H9 (cell line): Measurements from ENCODE around the gene AJUBA. TPM values are rescaled to one million over a fixed set of nuclear protein-coding genes. Genes with fewer than 3 reads are reported as not detected.

ENCODE experiments used
- DNase-seq: peaks from one replicate; pipeline ENCODE4 v3.0.0-alpha.2; 2017
- H2AFZ ChIP-seq: one replicate; pipeline ENCODE4 v1.6.1; 2013; ENCODE audit warnings: mild to moderate bottlenecking, low read length, control low read depth, moderate library complexity
- H2AK5ac ChIP-seq: 2 replicates; pipeline ENCODE4 v1.6.1; 2013; ENCODE audit warnings: low read length, control low read depth, mixed read lengths; ENCODE audit not compliant: insufficient read length
- H2BK120ac ChIP-seq: one replicate; pipeline ENCODE4 v1.6.1; 2013; ENCODE audit warnings: low read depth, mild to moderate bottlenecking, low read length, control low read depth, inconsistent platforms; ENCODE audit not compliant: poor library complexity, severe bottlenecking
- H2BK12ac ChIP-seq: 2 replicates; pipeline ENCODE4 v1.6.1; 2013; ENCODE audit warnings: low read length, control low read depth, mixed read lengths, low read depth; ENCODE audit not compliant: insufficient read length
- H2BK15ac ChIP-seq: 2 replicates; pipeline ENCODE4 v1.6.1; 2013; ENCODE audit warnings: low read depth, low read length, control low read depth
- H2BK20ac ChIP-seq: one replicate; pipeline ENCODE4 v1.6.1; 2013; ENCODE audit warnings: low read depth, mild to moderate bottlenecking, low read length, control low read depth, inconsistent platforms; ENCODE audit not compliant: poor library complexity, severe bottlenecking
- H2BK5ac ChIP-seq: 2 replicates; pipeline ENCODE4 v1.6.1; 2013; ENCODE audit warnings: low read length, control low read depth, mixed read lengths; ENCODE audit not compliant: insufficient read length
- H3K14ac ChIP-seq: 2 replicates; pipeline ENCODE4 v1.6.1; 2013; ENCODE audit warnings: low read length, control low read depth; ENCODE audit not compliant: insufficient read depth
- H3K18ac ChIP-seq: 2 replicates; pipeline ENCODE4 v1.6.1; 2013; ENCODE audit warnings: low read depth, mild to moderate bottlenecking, mixed read lengths, low read length, control low read depth; ENCODE audit not compliant: insufficient read length
- H3K23ac ChIP-seq: 2 replicates; pipeline ENCODE4 v1.6.1; 2013; ENCODE audit warnings: low read length, control low read depth, mixed read lengths, low read depth; ENCODE audit not compliant: insufficient read length
- H3K23me2 ChIP-seq: 2 replicates; pipeline ENCODE4 v1.6.1; 2013; ENCODE audit warnings: low read depth, mild to moderate bottlenecking, mixed read lengths, low read length, control low read depth; ENCODE audit not compliant: insufficient read length, poor library complexity, severe bottlenecking
- H3K27ac ChIP-seq: 2 replicates; pipeline ENCODE4 v1.5.1; 2013; ENCODE audit warnings: low read length, control low read depth, mixed read lengths, low read depth; ENCODE audit not compliant: insufficient read length
- H3K27me3 ChIP-seq: 2 replicates; pipeline ENCODE4 v1.6.1; 2013; ENCODE audit warnings: low read length, control low read depth, inconsistent platforms; ENCODE audit not compliant: insufficient read depth
- H3K4ac ChIP-seq: 2 replicates; pipeline ENCODE4 v1.6.1; 2013; ENCODE audit warnings: low read depth, mild to moderate bottlenecking, control low read depth, inconsistent platforms, low read length, moderate library complexity
- H3K4me1 ChIP-seq: 2 replicates; pipeline ENCODE4 v1.6.1; 2013; ENCODE audit warnings: low read length, control low read depth, inconsistent platforms; ENCODE audit not compliant: insufficient read depth
- H3K4me2 ChIP-seq: 2 replicates; pipeline ENCODE4 v1.6.1; 2013; ENCODE audit warnings: low read length, control low read depth, mixed read lengths; ENCODE audit not compliant: insufficient read length, insufficient read depth
- H3K56ac ChIP-seq: 2 replicates; pipeline ENCODE4 v1.6.1; 2013; ENCODE audit warnings: low read depth, mild to moderate bottlenecking, mixed read lengths, low read length, control low read depth; ENCODE audit not compliant: insufficient read length
- H3K79me1 ChIP-seq: 2 replicates; pipeline ENCODE4 v1.6.1; 2013; ENCODE audit warnings: low read depth, mild to moderate bottlenecking, moderate library complexity, low read length, control low read depth, inconsistent platforms; ENCODE audit not compliant: insufficient read depth, poor library complexity, severe bottlenecking
- H3K79me2 ChIP-seq: 2 replicates; pipeline ENCODE4 v1.6.1; 2013; ENCODE audit warnings: low read length, control low read depth, inconsistent platforms; ENCODE audit not compliant: insufficient read depth
- H3K9ac ChIP-seq: 2 replicates; pipeline ENCODE4 v1.6.1; 2013; ENCODE audit warnings: low read length, control low read depth, mixed read lengths; ENCODE audit not compliant: insufficient read length; ENCODE audit errors: extremely low read depth
- H3K9me3 ChIP-seq: one replicate; pipeline ENCODE4 v1.6.1; 2013; ENCODE audit warnings: low read depth, low read length, inconsistent platforms; ENCODE audit not compliant: control insufficient read depth
- H3T11ph ChIP-seq: one replicate; pipeline ENCODE4 v1.6.1; 2013; ENCODE audit warnings: mild to moderate bottlenecking, low read length, control low read depth, inconsistent platforms
- H4K20me1 ChIP-seq: one replicate; pipeline ENCODE4 v1.6.1; 2013; ENCODE audit not compliant: control insufficient read depth, insufficient read length, insufficient read depth
- H4K5ac ChIP-seq: 2 replicates; pipeline ENCODE4 v1.6.1; 2013; ENCODE audit warnings: low read depth, mild to moderate bottlenecking, mixed read lengths, low read length, control low read depth; ENCODE audit not compliant: insufficient read length
- H4K8ac ChIP-seq: replicated peaks from 2 replicates; pipeline ENCODE4 v1.6.1; 2013; ENCODE audit warnings: low read length, control low read depth, mixed read lengths, low read depth; ENCODE audit not compliant: insufficient read length
- H4K91ac ChIP-seq: 2 replicates; pipeline ENCODE4 v1.6.1; 2013; ENCODE audit warnings: low read depth, mild to moderate bottlenecking, moderate library complexity, mixed read lengths, low read length, control low read depth; ENCODE audit not compliant: insufficient read length
- H3K27ac Mint-ChIP-seq, 3 experiments: 2 replicates in 2 of 3; 3 replicates in 1 of 3; pipeline ENCODE4 v1.8.0; 2020 to 2021; ENCODE audit warnings: mixed read lengths in 3 of 3, mild to moderate bottlenecking in 1 of 3, moderate library complexity in 1 of 3
- H3K27me3 Mint-ChIP-seq: 2 replicates; pipeline ENCODE4 v1.8.0; 2021; ENCODE audit warnings: low read depth, mild to moderate bottlenecking, moderate library complexity, mixed read lengths
- H3K36me3 Mint-ChIP-seq, 3 experiments: 2 replicates in 2 of 3; 3 replicates in 1 of 3; pipeline ENCODE4 v1.8.0; 2020 to 2021; ENCODE audit warnings: low read depth in 3 of 3, mixed read lengths in 3 of 3; ENCODE audit not compliant: insufficient read depth in 1 of 3
- H3K4me1 Mint-ChIP-seq, 2 experiments: 2 replicates each; pipeline ENCODE4 v1.8.0; 2020; ENCODE audit warnings: mixed read lengths in 2 of 2
- H3K4me3 Mint-ChIP-seq, 2 experiments: 2 replicates in 1 of 2; 3 replicates in 1 of 2; pipeline ENCODE4 v1.8.0; 2020 to 2021; ENCODE audit warnings: mild to moderate bottlenecking in 2 of 2, mixed read lengths in 2 of 2, moderate library complexity in 1 of 2
- H3K9me3 Mint-ChIP-seq, 2 experiments: 2 replicates in 1 of 2; 3 replicates in 1 of 2; pipeline ENCODE4 v1.8.0; 2020; ENCODE audit warnings: mild to moderate bottlenecking in 2 of 2, mixed read lengths in 2 of 2, moderate library complexity in 1 of 2
- CTCF ChIP-seq: fragments of 200-600 bp; sonication (generic); conservative IDR thresholded peaks from 3 replicates; pipeline ENCODE4 v1.8.0; 2021; ENCODE audit warnings: antibody characterized with exemption, mild to moderate bottlenecking
- WGBS: extraction: QIAGEN DNeasy Blood & Tissue Kit; methylation state at CpG from one replicate; pipeline ENCODE4 v1.1.7; 2013; ENCODE audit warnings: missing lambda C conversion rate, low lambda C conversion rate, mixed read lengths; ENCODE audit not compliant: insufficient read length; ENCODE audit errors: extremely low coverage; 5-methylcytosine and 5-hydroxymethylcytosine counted together
- total RNA-seq: library from RNA; stranded (reverse); gene quantifications from 2 replicates; pipeline ENCODE4 v1.2.1, GENCODE V29; 2021

The AJUBA gene
- total RNA-seq, 1 experiment from 2014 or later = 44.9 TPM

- Mint-ChIP-seq H3K9me3 (no peaks in the 10 kb centered on the region), H3K36me3 (peaks cover 19 to 62% (median 59%) of the 10 kb centered on the region in 3 experiments; a peak in 6 of 7 replicates), H3K4me1 (peaks cover 45 to 55% of the 10 kb centered on the region in 2 experiments), H3K27ac (peak overlapping the region; percentile 96 to 100 (median 98); a peak in 6 of 7 replicates), H3K27me3 (no peaks in the 10 kb centered on the region; the same call in 1 of the 2 replicates), H3K4me3 (peak overlapping the region; percentile 51 to 70)
- H2BK20ac ChIP-seq = no peak overlapping the region
- no peak overlapping the region for H4K5ac ChIP-seq
- peak overlapping the region; percentile 77 for H3K27ac ChIP-seq
- H2BK12ac ChIP-seq = no peak overlapping the region
- H4K91ac ChIP-seq = peak overlapping the region; percentile 56
- no peak overlapping the region for H3K14ac ChIP-seq
- peaks cover 3% of the 10 kb centered on the region for H4K20me1 ChIP-seq
- H3K23ac ChIP-seq = no peak overlapping the region
- no peak overlapping the region for H3K9ac ChIP-seq
- H2BK15ac ChIP-seq = no peak overlapping the region
- no peak overlapping the region for H3K56ac ChIP-seq
- H3K4me1 ChIP-seq = peaks cover 20% of the 10 kb centered on the region
- no peak for TF ChIP-seq CTCF
- no peak overlapping the region for H4K8ac ChIP-seq
- no peak overlapping the region for H2BK5ac ChIP-seq
- no peak overlapping the region for H2AK5ac ChIP-seq
- DNase-seq = no peak
- H3K4ac ChIP-seq = peak overlapping the region; percentile 10; the same call in 1 of the 2 replicates
- WGBS = no CpG with 5 or more reads among the region's 3 CpGs
- no peak overlapping the region for H2BK120ac ChIP-seq
- H3K27me3 ChIP-seq = no peaks in the 10 kb centered on the region
- 0 out of 2 replicates have a peak, but pooled peaks cover 2% of the 10 kb centered on the region for H3K79me2 ChIP-seq
- H3K4me2 ChIP-seq = peak overlapping the region; percentile 28
- peak overlapping the region; percentile 45 for H3K18ac ChIP-seq
- H3K23me2 ChIP-seq = peaks cover 17% of the 10 kb centered on the region
- H3K79me1 ChIP-seq = no peaks in the 10 kb centered on the region
- no peak overlapping the region for H3T11ph ChIP-seq
- no peaks in the 10 kb centered on the region for H3K9me3 ChIP-seq
- no peak overlapping the region for H2AFZ ChIP-seq
These were observed 3.9 kb downstream of the AJUBA start for GRCh38 chr14:22978487-22978837.
